Testis (tissue), 3 donors: ENCODE measurements around the gene GAL3ST3. TPM values are rescaled to one million over a fixed set of nuclear protein-coding genes. Genes with fewer than 3 reads are reported as not detected.
A peak's percentile ranks its signal among the peaks of the same experiment; 100 is the strongest.

ENCODE experiments used
- DNase-seq: peaks from one replicate; pipeline ENCODE4 v3.0.0-alpha.2; 2019
- H3K27ac ChIP-seq, 2 donors: fragments of 200-600 bp; sonication (generic); one replicate each; pipeline ENCODE4 v1.5.1; 2019
- H3K27me3 ChIP-seq: fragments of 200-600 bp; sonication (generic); one replicate; pipeline ENCODE4 v1.5.1; 2019
- H3K36me3 ChIP-seq: fragments of 200-600 bp; sonication (generic); one replicate; pipeline ENCODE4 v1.5.1; 2017; ENCODE audit warnings: low read depth; ENCODE audit errors: missing control alignments
- H3K4me1 ChIP-seq: fragments of 200-600 bp; sonication (generic); one replicate; pipeline ENCODE4 v1.5.1; 2019
- H3K4me3 ChIP-seq, 2 donors: fragments of 200-600 bp; sonication (generic); one replicate each; pipeline ENCODE4 v1.5.1; 2017 to 2019
- H3K9me3 ChIP-seq: fragments of 200-600 bp; sonication (generic); one replicate; pipeline ENCODE4 v1.5.1; 2017
- CTCF ChIP-seq, 3 experiments: fragments of 450-650 bp in 2 of 3; fragments of 200-600 bp in 1 of 3; sonication (generic) in 1 of 3; IDR thresholded peaks; one replicate each; pipeline ENCODE4 v1.5.1; 2016 to 2019; ENCODE audit warnings: antibody characterized with exemption in 3 of 3, mild to moderate bottlenecking in 2 of 3, moderate library complexity in 1 of 3
- POLR2A ChIP-seq: fragments of 450-650 bp; IDR thresholded peaks from one replicate; pipeline ENCODE4 v1.6.1; 2017; ENCODE audit warnings: antibody characterized with exemption, mild to moderate bottlenecking, moderate library complexity
- WGBS, 2 donors: methylation state at CpG; one replicate each; pipeline ENCODE4 v1.1.5; 2018; 5-methylcytosine and 5-hydroxymethylcytosine counted together
- intact Hi-C: fragments of 100-400 bp; cut with DNase I; formaldehyde crosslinking; loops from one replicate; pipeline ENCODE4 v1.15.1; 2023; ENCODE audit warnings: low total_unique reads
- polyA plus RNA-seq: library from polyadenylated mRNA; stranded (reverse); fragments of 350-450 nt; fragmentation: Illumina TruSeq; extraction: RNeasy Lipid Tissue Mini Kit (QIAGEN cat#74804); gene quantifications from one replicate; pipeline ENCODE4 v1.2.3, GENCODE V29; 2014; ENCODE audit warnings: low read depth, low replicate concordance; ENCODE audit not compliant: insufficient read depth
- total RNA-seq, 2 donors: library from RNA; depleted of rRNA; stranded (reverse); fragments of >200 nt; gene quantifications; one replicate each; pipeline ENCODE4 v1.2.3, GENCODE V29; 2016

GAL3ST3 gene
- total and polyA plus RNA-seq, 3 donors from 2014 or later, result 0.84 to 4.0 (median 2.0) TPM

GRCh38 chr11:66046901-66047300 is 2.1 kb downstream of the GAL3ST3 start:
- DNase-seq, result no peak
- Histone ChIP-seq H3K36me3 (no peaks in the 10 kb centered on the region), H3K4me1 (peaks cover 18% of the 10 kb centered on the region), H3K9me3 (no peaks in the 10 kb centered on the region), H3K27me3 (no peaks in the 10 kb centered on the region), H3K27ac (no peak overlapping the region), H3K4me3 (no peak overlapping the region)
- TF ChIP-seq POLR2A, result no peak
- no peak for TF ChIP-seq CTCF (IDR thresholded peaks at IDR 0.05)
- intact Hi-C loops, result no loop called here
- 93 to 100% methylated on average over 3 of the region's 3 CpGs for WGBS, 2 donors

- intact Hi-C loops, result no loop called here
- Histone ChIP-seq H3K4me1 (peaks cover 7% of the 10 kb centered on the region), H3K9me3 (no peaks in the 10 kb centered on the region), H3K27me3 (no peaks in the 10 kb centered on the region), H3K36me3 (no peaks in the 10 kb centered on the region), H3K27ac (no peak overlapping the region), H3K4me3 (no peak overlapping the region)
- peak; percentile 84 for DNase-seq
- TF ChIP-seq CTCF (IDR thresholded peaks at IDR 0.05) (peak; percentile 59 to 83 (median 75)), POLR2A (no peak)
- WGBS, 2 donors, result 22 to 46% methylated on average over 2 to 11 of the region's 11 CpGs
Observed at GRCh38 chr11:66045177-66045639, 3.8 kb downstream of the GAL3ST3 start.

- intact Hi-C loops, result no loop called here
- H3K36me3 ChIP-seq, result no peaks in the 10 kb centered on the region
- no peak overlapping the region for H3K27ac ChIP-seq
- no peak for TF ChIP-seq CTCF (IDR thresholded peaks at IDR 0.05)
- TF ChIP-seq POLR2A, result no peak
- H3K27me3 ChIP-seq, result no peaks in the 10 kb centered on the region
- H3K9me3 ChIP-seq, result no peaks in the 10 kb centered on the region
- H3K4me3 ChIP-seq, result no peak overlapping the region
- whole genome bisulfite sequencing, 2 donors, result 52 to 60% methylated on average over 6 of the region's 6 CpGs
- DNase-seq, result no peak
- peaks cover 7% of the 10 kb centered on the region for H3K4me1 ChIP-seq
Observed at GRCh38 chr11:66044757-66045156, 4.2 kb downstream of the GAL3ST3 start.

GRCh38 chr11:66042996-66043906 is 5.7 kb downstream of the GAL3ST3 start:
- intact Hi-C loops, result no loop called here
- Histone ChIP-seq H3K36me3 (no peaks in the 10 kb centered on the region), H3K4me1 (no peaks in the 10 kb centered on the region), H3K27me3 (no peaks in the 10 kb centered on the region), H3K27ac (peak overlapping the region in 1 of 2 donors; percentile 30), H3K4me3 (peak overlapping the region; percentile 41 to 58), H3K9me3 (no peaks in the 10 kb centered on the region)
- DNase-seq, result peak; percentile 61
- TF ChIP-seq POLR2A (no peak), CTCF (IDR thresholded peaks at IDR 0.05) (no peak)
- WGBS, 2 donors, result 87 to 88% methylated on average over 85 to 88 of the region's 88 CpGs
